AG04450 (cell line): Measurements from ENCODE around the gene DCBLD1. TPM values are rescaled to one million over a fixed set of nuclear protein-coding genes. Genes with fewer than 3 reads are reported as not detected.

Source experiments
- CTCF ChIA-PET: fragments of 300-600, 350-600 bp; formaldehyde crosslinking; extraction: SDS; loops from one replicate; lab custom pipeline; 2022; ENCODE audit warnings: antibody characterized with exemption, inconsistent platforms; lab: Charles Lee
- POLR2A ChIA-PET: fragments of 350-600 bp; formaldehyde crosslinking; extraction: SDS; loops from one replicate; lab custom pipeline; 2021; ENCODE audit warnings: antibody characterized with exemption, inconsistent platforms; lab: Yijun Ruan, JAX
- DNase-seq: peaks from one replicate; pipeline ENCODE4 v3.0.0-alpha.2; 2011; ENCODE audit warnings: low read depth, low spot score
- H3K27ac ChIP-seq: one replicate; pipeline ENCODE4 v1.5.1; 2012; ENCODE audit warnings: low read depth, low read length, control low read depth
- H3K27me3 ChIP-seq: one replicate; pipeline ENCODE4 v1.6.0; 2012; ENCODE audit warnings: low read length; ENCODE audit not compliant: control insufficient read depth, insufficient read depth
- H3K4me3 ChIP-seq: 2 replicates; pipeline ENCODE4 v1.5.1; 2011; ENCODE audit warnings: mild to moderate bottlenecking, low read depth, low read length, control low read depth
- H3K9me3 ChIP-seq: 2 replicates; pipeline ENCODE4 v1.5.1; 2012; ENCODE audit warnings: low read length; ENCODE audit not compliant: control insufficient read depth, insufficient read depth
- CTCF ChIP-seq: IDR thresholded peaks from 2 replicates; pipeline ENCODE4 v1.5.1; 2011; ENCODE audit warnings: low read depth, low read length, control low read depth, inconsistent platforms
- polyA plus RNA-seq: library from polyadenylated mRNA; depleted of rRNA; stranded (reverse); fragments of >200 nt; gene quantifications from 2 replicates; pipeline ENCODE4 v1.2.3, GENCODE V29; 2011

The DCBLD1 gene
- polyA plus RNA-seq, 1 experiment: 19.0 TPM

- Histone ChIP-seq H3K4me3 (no peak overlapping the region), H3K9me3 (0 out of 2 replicates have a peak, but pooled peaks cover 3% of the 10 kb centered on the region), H3K27ac (no peak overlapping the region), H3K27me3 (no peaks in the 10 kb centered on the region)
- no peak for DNase-seq
- CTCF ChIA-PET: interaction anchor here (0.6 to 4.1 kb wide), 5 partner anchors 17 to 185 kb away, joined by 3 to 17 read pairs (median 4); partner anchors contain the start of gene GOPC
- TF ChIP-seq CTCF: no peak
- POLR2A ChIA-PET: no interaction called here
Observed at GRCh38 chr6:117585647-117586046, 103.2 kb downstream of the DCBLD1 start.

GRCh38 chr6:117590447-117590846 lies 108.0 kb downstream of the DCBLD1 start:
- CTCF ChIA-PET: interaction anchor here (0.7 to 2.3 kb wide), 4 partner anchors 12 to 141 kb away, joined by 3 to 10 read pairs (median 4); partner anchors contain the start of gene GOPC

GRCh38 chr6:117591405-117591804 lies 108.9 kb downstream of the DCBLD1 start:
- POLR2A ChIA-PET: no interaction called here
- DNase-seq: no peak
- no peak overlapping the region for H3K27ac ChIP-seq
- TF ChIP-seq CTCF: no peak
- no peaks in the 10 kb centered on the region for H3K27me3 ChIP-seq
- H3K9me3 ChIP-seq: no peaks in the 10 kb centered on the region
- CTCF ChIA-PET: interaction anchor here (0.7 to 2.3 kb wide), 2 partner anchors 13 to 142 kb away, joined by 4 to 10 read pairs; no protein-coding TSS in a partner anchor
- no peak overlapping the region for H3K4me3 ChIP-seq

More at GRCh38 chr6:117590447-117590846, 108.0 kb downstream of the DCBLD1 start:
- DNase-seq: no peak
- TF ChIP-seq CTCF: no peak
- Histone ChIP-seq H3K27ac (no peak overlapping the region), H3K27me3 (no peaks in the 10 kb centered on the region), H3K4me3 (no peak overlapping the region), H3K9me3 (no peaks in the 10 kb centered on the region)
- POLR2A ChIA-PET: no interaction called here

GRCh38 chr6:117592983-117593759 lies 110.7 kb downstream of the DCBLD1 start:
- ChIA-PET POLR2A (no interaction called here), CTCF (no interaction called here)
- no peak for TF ChIP-seq CTCF
- H3K27ac ChIP-seq: no peak overlapping the region
- H3K4me3 ChIP-seq: no peak overlapping the region
- no peaks in the 10 kb centered on the region for H3K9me3 ChIP-seq
- no peak for DNase-seq
- no peaks in the 10 kb centered on the region for H3K27me3 ChIP-seq
